IMR-90 (cell line): ENCODE measurements around the gene SURF6. TPM values are rescaled to one million over a fixed set of nuclear protein-coding genes. Genes with fewer than 3 reads are reported as not detected.

Experiments
- ATAC-seq: fragments of 200-7000 bp; cut with Tn5 transposase; 2 replicates; pipeline ENCODE4 v1.9.1; 2020; ENCODE audit warnings: low read depth, mild to moderate bottlenecking, moderate library complexity
- BruUV-seq: library from RNA; stranded (reverse); fragments of 400-500 nt; replicated peaks from 2 replicates; lab custom pipeline; 2021; lab: Mats Ljungman, UMichigan
- CTCF ChIA-PET: fragments of 300-600 bp; formaldehyde crosslinking; extraction: SDS; loops from one replicate; lab custom pipeline; 2021; ENCODE audit warnings: antibody characterized with exemption; lab: Yijun Ruan, JAX
- POLR2A ChIA-PET: fragments of 300-600 bp; sonication (Branson Sonifier 250); formaldehyde crosslinking; loops from one replicate; lab custom pipeline; 2022; ENCODE audit warnings: antibody characterized with exemption; ENCODE audit not compliant: unreplicated experiment; lab: Charles Lee
- DNase-seq: peaks from one replicate; pipeline ENCODE4 v3.0.0; 2013
- H2AFZ ChIP-seq: replicated peaks from 2 replicates; pipeline ENCODE3; 2013; ENCODE audit warnings: low read length, mild to moderate bottlenecking; ENCODE audit not compliant: poor library complexity
- H2AK5ac ChIP-seq: 2 replicates; pipeline ENCODE4 v1.6.1; 2013; ENCODE audit warnings: low read depth, low read length, inconsistent platforms
- H2AK9ac ChIP-seq: replicated peaks from 2 replicates; pipeline ENCODE3; 2013; ENCODE audit warnings: mild to moderate bottlenecking, low read depth, low read length, moderate library complexity; ENCODE audit not compliant: poor library complexity
- H2BK120ac ChIP-seq: 2 replicates; pipeline ENCODE4 v1.6.1; 2013; ENCODE audit warnings: low read depth, low read length, inconsistent platforms
- H2BK15ac ChIP-seq: 3 replicates; pipeline ENCODE4 v1.6.1; 2013; ENCODE audit warnings: low read depth, low read length, inconsistent platforms
- H2BK20ac ChIP-seq: 2 replicates; pipeline ENCODE4 v1.6.1; 2013; ENCODE audit warnings: low read depth, mild to moderate bottlenecking, inconsistent platforms, low read length, moderate library complexity
- H2BK5ac ChIP-seq: 2 replicates; pipeline ENCODE4 v1.6.1; 2013; ENCODE audit warnings: mild to moderate bottlenecking, low read depth, low read length, inconsistent platforms; ENCODE audit not compliant: poor library complexity, severe bottlenecking
- H3K14ac ChIP-seq: replicated peaks from 2 replicates; pipeline ENCODE4 v1.6.1; 2013; ENCODE audit warnings: low read depth, low read length, inconsistent platforms
- H3K18ac ChIP-seq: 2 replicates; pipeline ENCODE4 v1.6.1; 2013; ENCODE audit warnings: low read depth, low read length, control low read depth
- H3K23ac ChIP-seq: 2 replicates; pipeline ENCODE4 v1.6.1; 2013; ENCODE audit warnings: low read depth, low read length, inconsistent platforms
- H3K27ac ChIP-seq: 2 replicates; pipeline ENCODE4 v1.5.1; 2013; ENCODE audit warnings: mild to moderate bottlenecking, control low read depth, low read length; ENCODE audit not compliant: insufficient read depth
- H3K27me3 ChIP-seq: 2 replicates; pipeline ENCODE4 v1.6.1; 2013; ENCODE audit warnings: low read length; ENCODE audit not compliant: control insufficient read depth, insufficient read depth
- H3K36me3 ChIP-seq: 2 replicates; pipeline ENCODE4 v1.6.1; 2013; ENCODE audit warnings: low read length, mixed read lengths; ENCODE audit not compliant: control insufficient read depth, insufficient read depth
- H3K4ac ChIP-seq: 2 replicates; pipeline ENCODE4 v1.6.1; 2013; ENCODE audit warnings: low read depth, low read length, inconsistent platforms
- H3K4me1 ChIP-seq: 2 replicates; pipeline ENCODE4 v1.6.1; 2013; ENCODE audit warnings: low read length, mixed read lengths; ENCODE audit not compliant: control insufficient read depth, insufficient read depth
- H3K4me2 ChIP-seq: 2 replicates; pipeline ENCODE4 v1.6.1; 2013; ENCODE audit warnings: low read depth, mild to moderate bottlenecking, control low read depth, low read length, moderate library complexity
- H3K4me3 ChIP-seq: 2 replicates; pipeline ENCODE4 v1.5.1; 2013; ENCODE audit warnings: low read depth, mild to moderate bottlenecking, control low read depth, low read length, moderate library complexity; ENCODE audit not compliant: insufficient read depth
- H3K56ac ChIP-seq: 2 replicates; pipeline ENCODE4 v1.6.1; 2013; ENCODE audit warnings: low read length, inconsistent platforms; ENCODE audit not compliant: insufficient read depth; ENCODE audit errors: extremely low read depth
- H3K79me1 ChIP-seq, 2 experiments: 2 replicates each; pipeline ENCODE4 v1.6.1; 2013; ENCODE audit warnings: low read length in 2 of 2, inconsistent platforms in 1 of 2, low read depth in 1 of 2
- H3K9ac ChIP-seq: 2 replicates; pipeline ENCODE4 v1.6.1; 2013; ENCODE audit warnings: low read depth, low read length, control low read depth
- H3K9me1 ChIP-seq: 2 replicates; pipeline ENCODE4 v1.6.1; 2013; ENCODE audit warnings: low read length, inconsistent platforms; ENCODE audit not compliant: insufficient read depth
- H3K9me3 ChIP-seq: 2 replicates; pipeline ENCODE4 v1.6.1; 2013; ENCODE audit warnings: low read length; ENCODE audit not compliant: control insufficient read depth, insufficient read depth
- H4K20me1 ChIP-seq: 2 replicates; pipeline ENCODE4 v1.6.1; 2013; ENCODE audit warnings: low read length, inconsistent platforms; ENCODE audit not compliant: insufficient read depth
- H4K5ac ChIP-seq: 2 replicates; pipeline ENCODE4 v1.6.1; 2013; ENCODE audit warnings: mild to moderate bottlenecking, low read depth, low read length, control low read depth
- H4K8ac ChIP-seq, 2 experiments: 2 replicates each; pipeline ENCODE4 v1.6.1; 2013; ENCODE audit warnings: low read depth in 2 of 2, low read length in 2 of 2, control low read depth in 1 of 2, inconsistent platforms in 1 of 2
- H4K91ac ChIP-seq: 2 replicates; pipeline ENCODE4 v1.6.1; 2013; ENCODE audit warnings: low read depth, low read length, inconsistent platforms; ENCODE audit not compliant: insufficient read depth
- MAFK ChIP-seq: IDR thresholded peaks from 2 replicates; pipeline ENCODE4 v1.6.1; 2012; ENCODE audit warnings: low read depth, low read length, improper control_type of control experiment
- WGBS, 2 experiments: methylation state at CpG; one replicate each; pipeline versions ENCODE4 v1.1.5 to v1.1.7; 2013; ENCODE audit warnings: missing lambda C conversion rate in 2 of 2; ENCODE audit not compliant: insufficient read length in 1 of 2; ENCODE audit errors: extremely low coverage in 2 of 2; 5-methylcytosine and 5-hydroxymethylcytosine counted together
- dilution Hi-C: fragments of 300-500 bp; cut with HindIII; formaldehyde crosslinking; loops from one replicate; pipeline ENCODE4 v1.14.3; 2018; ENCODE audit warnings: low sequenced_read_pairs; ENCODE audit not compliant: unreplicated experiment
- in situ Hi-C: fragments of 300-500 bp; cut with MboI; formaldehyde crosslinking; loops from 3 replicates; pipeline ENCODE4 v1.14.3; 2019; ENCODE audit warnings: low sequenced_read_pairs, inconsistent platforms, mixed read lengths
- intact Hi-C: fragments of 100-400 bp; cut with micrococcal nuclease; formaldehyde crosslinking; loops from 2 replicates; pipeline ENCODE4 v1.10.0; 2022
- polyA plus RNA-seq, 3 experiments: library from polyadenylated mRNA; depleted of rRNA; stranded (reverse); fragments of >200 nt; gene quantifications; 2 replicates each; pipeline ENCODE4 v1.2.3, GENCODE V29; 2012; ENCODE audit warnings: low replicate concordance in 1 of 3
- total RNA-seq: library from RNA; depleted of rRNA; stranded (reverse); fragments of >200 nt; gene quantifications from 2 replicates; pipeline ENCODE4 v1.2.3, GENCODE V29; 2012
- TF ChIP-seq, protein P1 (sequence below): conservative IDR thresholded peaks from 2 replicates; pipeline ENCODE4 v1.5.1; 2012; ENCODE audit warnings: mild to moderate bottlenecking, low read depth, low read length, improper control_type of control experiment

The SURF6 gene
- total and polyA plus RNA-seq, 2 of the 4 experiments (the other 2 are of a cell fraction), result 6.1 to 12.8 TPM

GRCh38 chr9:133346021-133346785 lies 10.2 kb upstream of the SURF6 start:
- intact Hi-C loops, result no loop called here
- in situ Hi-C loops, result no loop called here

More at GRCh38 chr9:133346021-133346785, 10.2 kb upstream of the SURF6 start:
- peak overlapping the region; percentile 89 for H3K4me2 ChIP-seq
- H3K9me1 ChIP-seq, result peaks cover 6% of the 10 kb centered on the region; the same call in 1 of the 2 replicates
- dilution Hi-C loops, result no loop called here
- peak overlapping the region; percentile 75 for H3K9ac ChIP-seq
- TF ChIP-seq MAFK, result no peak
- TF ChIP-seq, protein P1, sequence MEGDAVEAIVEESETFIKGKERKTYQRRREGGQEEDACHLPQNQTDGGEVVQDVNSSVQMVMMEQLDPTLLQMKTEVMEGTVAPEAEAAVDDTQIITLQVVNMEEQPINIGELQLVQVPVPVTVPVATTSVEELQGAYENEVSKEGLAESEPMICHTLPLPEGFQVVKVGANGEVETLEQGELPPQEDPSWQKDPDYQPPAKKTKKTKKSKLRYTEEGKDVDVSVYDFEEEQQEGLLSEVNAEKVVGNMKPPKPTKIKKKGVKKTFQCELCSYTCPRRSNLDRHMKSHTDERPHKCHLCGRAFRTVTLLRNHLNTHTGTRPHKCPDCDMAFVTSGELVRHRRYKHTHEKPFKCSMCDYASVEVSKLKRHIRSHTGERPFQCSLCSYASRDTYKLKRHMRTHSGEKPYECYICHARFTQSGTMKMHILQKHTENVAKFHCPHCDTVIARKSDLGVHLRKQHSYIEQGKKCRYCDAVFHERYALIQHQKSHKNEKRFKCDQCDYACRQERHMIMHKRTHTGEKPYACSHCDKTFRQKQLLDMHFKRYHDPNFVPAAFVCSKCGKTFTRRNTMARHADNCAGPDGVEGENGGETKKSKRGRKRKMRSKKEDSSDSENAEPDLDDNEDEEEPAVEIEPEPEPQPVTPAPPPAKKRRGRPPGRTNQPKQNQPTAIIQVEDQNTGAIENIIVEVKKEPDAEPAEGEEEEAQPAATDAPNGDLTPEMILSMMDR, result no peak
- H3K27me3 ChIP-seq, result no peaks in the 10 kb centered on the region
- peaks cover 31 to 69% of the 10 kb centered on the region in 2 experiments for H3K79me1 ChIP-seq
- no peak for DNase-seq
- peak overlapping the region; percentile 77 for H2AFZ ChIP-seq
- no peak overlapping the region for H4K8ac ChIP-seq
- BruUV-seq, result no TSS peak
- H3K27ac ChIP-seq, result peak overlapping the region; percentile 16; the same call in 1 of the 2 replicates
- H3K14ac ChIP-seq, result no peak overlapping the region
- H3K4me3 ChIP-seq, result peak overlapping the region; percentile 74; the same call in 1 of the 2 replicates
- peak overlapping the region; percentile 11; the same call in 1 of the 2 replicates for H3K4ac ChIP-seq
- H3K56ac ChIP-seq, result no peak overlapping the region
- WGBS, 2 experiments, result 57% methylated on average over 12 of the region's 15 CpGs; no CpG with 5 or more reads in 1 of the 2 experiments
- H3K23ac ChIP-seq, result peak overlapping the region; percentile 38; the same call in 1 of the 2 replicates
- H4K20me1 ChIP-seq, result peaks cover 38% of the 10 kb centered on the region
- peaks cover 16% of the 10 kb centered on the region for H3K4me1 ChIP-seq
- CTCF ChIA-PET, result no interaction called here
- no peak for ATAC-seq
- H2BK15ac ChIP-seq, result no peak overlapping the region
- H2AK9ac ChIP-seq, result peak overlapping the region; percentile 52
- no peak overlapping the region for H3K18ac ChIP-seq
- H3K9me3 ChIP-seq, result no peaks in the 10 kb centered on the region
- no peak overlapping the region for H2BK5ac ChIP-seq
- H4K91ac ChIP-seq, result no peak overlapping the region
- POLR2A ChIA-PET, result interaction anchor here (0.9 kb wide), 1 partner anchor 10 kb away, joined by 3 read pairs; the partner anchor contains the start of gene SURF6
- no peak overlapping the region for H2BK20ac ChIP-seq
- peaks cover 65% of the 10 kb centered on the region for H3K36me3 ChIP-seq
- peak overlapping the region; percentile 44; the same call in 1 of the 2 replicates for H2AK5ac ChIP-seq
- no peak overlapping the region for H2BK120ac ChIP-seq
- no peak overlapping the region for H4K5ac ChIP-seq
